H1 (cell line): ENCODE data around the gene NXN. TPM values are rescaled to one million over a fixed set of nuclear protein-coding genes. Genes with fewer than 3 reads are reported as not detected.

Source experiments
- CTCF ChIA-PET: fragments of 300-600 bp; sonication (Branson Sonifier 250); formaldehyde crosslinking; loops from one replicate; lab custom pipeline; 2021; ENCODE audit not compliant: partially characterized antibody; lab: Charles Lee
- POLR2A ChIA-PET: fragments of 300-600 bp; sonication (Branson Sonifier 250); formaldehyde crosslinking; loops from one replicate; lab custom pipeline; 2021; ENCODE audit warnings: inconsistent platforms; ENCODE audit not compliant: partially characterized antibody; lab: Charles Lee
- DNase-seq, 2 experiments: peaks; one replicate each; pipeline versions ENCODE4 v3.0.0 to v3.0.0-alpha.2; 2010 to 2022; ENCODE audit warnings: low spot score in 2 of 2, low read depth in 1 of 2, mixed read lengths in 1 of 2
- FAIRE-seq: peaks from 2 replicates; lab custom pipeline; 2011; peaks lifted over from hg19 to GRCh38; lab: Jason Lieb, UNC
- H2AFZ ChIP-seq: 2 replicates; pipeline ENCODE4 v1.8.1; 2012; ENCODE audit warnings: low read length, inconsistent platforms
- H2AK5ac ChIP-seq: 2 replicates; pipeline ENCODE4 v1.6.1; 2013; ENCODE audit warnings: low read depth, low read length
- H2BK120ac ChIP-seq: replicated peaks from 2 replicates; pipeline ENCODE3; 2013; ENCODE audit warnings: low read depth, low read length, inconsistent platforms
- H2BK12ac ChIP-seq: 2 replicates; pipeline ENCODE4 v1.6.1; 2013; ENCODE audit warnings: low read depth, low read length
- H2BK15ac ChIP-seq: 2 replicates; pipeline ENCODE4 v1.6.1; 2013; ENCODE audit warnings: low read length
- H2BK20ac ChIP-seq: 2 replicates; pipeline ENCODE4 v1.6.1; 2013; ENCODE audit warnings: low read length
- H2BK5ac ChIP-seq: 2 replicates; pipeline ENCODE4 v1.6.1; 2013; ENCODE audit warnings: low read depth, low read length
- H3K14ac ChIP-seq: 2 replicates; pipeline ENCODE4 v1.6.1; 2013; ENCODE audit warnings: inconsistent platforms; ENCODE audit not compliant: insufficient read length
- H3K18ac ChIP-seq: 2 replicates; pipeline ENCODE4 v1.6.1; 2013; ENCODE audit warnings: low read length; ENCODE audit errors: extremely low read depth
- H3K23ac ChIP-seq: 2 replicates; pipeline ENCODE4 v1.6.1; 2013; ENCODE audit warnings: inconsistent platforms; ENCODE audit not compliant: insufficient read length
- H3K23me2 ChIP-seq: 2 replicates; pipeline ENCODE4 v1.6.1; 2013; ENCODE audit warnings: low read depth, low read length
- H3K27ac ChIP-seq: 2 replicates; pipeline ENCODE4 v1.6.1; 2011; ENCODE audit warnings: low read depth, low read length, inconsistent platforms
- H3K27me3 ChIP-seq, 4 experiments: replicated peaks in 1 of 4; 1 replicate in 1 of 4; 2 replicates in 3 of 4; pipeline versions ENCODE4 v1.6.1 to v1.8.1; 2011 to 2013; ENCODE audit warnings: low read length in 3 of 4, mild to moderate bottlenecking in 3 of 4, inconsistent platforms in 2 of 4, mixed read lengths in 2 of 4, moderate library complexity in 1 of 4; ENCODE audit not compliant: control insufficient read depth in 3 of 4, insufficient read depth in 3 of 4; ENCODE audit errors: extremely low read depth in 1 of 4
- H3K36me3 ChIP-seq, 4 experiments: 2 replicates each; pipeline versions ENCODE4 v1.6.1 to v1.8.1; 2011 to 2013; ENCODE audit warnings: mild to moderate bottlenecking in 4 of 4, low read length in 3 of 4, moderate library complexity in 2 of 4, control low read depth in 1 of 4, inconsistent platforms in 1 of 4; ENCODE audit not compliant: insufficient read depth in 4 of 4, control insufficient read depth in 2 of 4
- H3K4ac ChIP-seq: replicated peaks from 2 replicates; pipeline ENCODE3; 2013; ENCODE audit warnings: low read length, low read depth, mixed read lengths, inconsistent platforms; ENCODE audit not compliant: insufficient read length
- H3K4me1 ChIP-seq, 4 experiments: replicated peaks in 1 of 4; 1 replicate in 1 of 4; 2 replicates in 3 of 4; pipeline versions ENCODE4 v1.6.1 to v1.8.1; 2011 to 2013; ENCODE audit warnings: low read length in 3 of 4, inconsistent platforms in 2 of 4, mixed read lengths in 1 of 4; ENCODE audit not compliant: insufficient read depth in 4 of 4, control insufficient read depth in 3 of 4
- H3K4me2 ChIP-seq, 2 experiments: 2 replicates each; pipeline versions ENCODE4 v1.6.1 to v1.8.1; 2011 to 2013; ENCODE audit warnings: low read depth in 2 of 2, low read length in 2 of 2, control low read depth in 1 of 2, inconsistent platforms in 1 of 2, mild to moderate bottlenecking in 1 of 2; ENCODE audit not compliant: insufficient read depth in 1 of 2
- H3K4me3 ChIP-seq, 4 experiments: fragments of 200-600, 300-600 bp in 1 of 4; sonication (generic), shearing (Covaris generic), sonication (Bioruptor Twin) in 1 of 4; 2 replicates each; pipeline versions ENCODE4 v1.5.1 to v1.8.1; 2011 to 2016; ENCODE audit warnings: low read length in 4 of 4, low read depth in 3 of 4, control low read depth in 2 of 4, inconsistent platforms in 2 of 4, mild to moderate bottlenecking in 2 of 4, mixed read lengths in 1 of 4, moderate library complexity in 1 of 4; ENCODE audit not compliant: insufficient read depth in 2 of 4; ENCODE audit errors: extremely low read depth in 1 of 4
- H3K56ac ChIP-seq: replicated peaks from 2 replicates; pipeline ENCODE3; 2013; ENCODE audit warnings: low read depth, mild to moderate bottlenecking, mixed read lengths, low read length, inconsistent platforms; ENCODE audit not compliant: insufficient read length
- H3K79me1 ChIP-seq: 2 replicates; pipeline ENCODE4 v1.6.1; 2013; ENCODE audit warnings: low read depth, low read length, control low read depth
- H3K79me2 ChIP-seq, 2 experiments: 2 replicates each; pipeline versions ENCODE4 v1.6.1 to v1.8.1; 2012 to 2013; ENCODE audit warnings: low read length in 2 of 2, mild to moderate bottlenecking in 2 of 2, inconsistent platforms in 1 of 2; ENCODE audit not compliant: insufficient read depth in 2 of 2, control insufficient read depth in 1 of 2
- H3K9ac ChIP-seq, 4 experiments: replicated peaks in 1 of 4; 1 replicate in 1 of 4; 2 replicates in 3 of 4; pipeline versions ENCODE4 v1.6.1 to v1.8.1; 2011 to 2013; ENCODE audit warnings: low read depth in 3 of 4, low read length in 3 of 4, control low read depth in 2 of 4, mild to moderate bottlenecking in 2 of 4, moderate library complexity in 2 of 4, inconsistent platforms in 1 of 4; ENCODE audit errors: extremely low read depth in 1 of 4
- H3K9me3 ChIP-seq, 2 experiments: 2 replicates each; pipeline versions ENCODE4 v1.6.1 to v1.8.1; 2012 to 2013; ENCODE audit warnings: mild to moderate bottlenecking in 2 of 2, moderate library complexity in 2 of 2, control low read depth in 1 of 2, inconsistent platforms in 1 of 2, low read depth in 1 of 2, low read length in 1 of 2, mixed read lengths in 1 of 2; ENCODE audit not compliant: insufficient read depth in 2 of 2
- H4K20me1 ChIP-seq, 2 experiments: replicated peaks in 1 of 2; 2 replicates each; pipeline versions ENCODE3 to v1.8.1; 2011 to 2013; ENCODE audit warnings: inconsistent platforms in 2 of 2, low read length in 2 of 2, mild to moderate bottlenecking in 1 of 2; ENCODE audit not compliant: insufficient read depth in 2 of 2, control insufficient read depth in 1 of 2
- H4K5ac ChIP-seq: 2 replicates; pipeline ENCODE4 v1.6.1; 2013; ENCODE audit warnings: low read length, low read depth, mixed read lengths, inconsistent platforms; ENCODE audit not compliant: insufficient read length
- H4K8ac ChIP-seq: 2 replicates; pipeline ENCODE4 v1.8.0; 2013; ENCODE audit warnings: mild to moderate bottlenecking, moderate library complexity, low read length, inconsistent platforms; ENCODE audit not compliant: insufficient read depth; ENCODE audit errors: extremely low read depth
- H4K91ac ChIP-seq: replicated peaks from 2 replicates; pipeline ENCODE3; 2013; ENCODE audit warnings: low read length, mixed read lengths, inconsistent platforms; ENCODE audit not compliant: insufficient read length
- BCL11A ChIP-seq, 2 experiments: IDR thresholded peaks; one replicate each; pipeline ENCODE4 v1.6.1; 2011; ENCODE audit warnings: low read depth in 2 of 2, low read length in 2 of 2, mild to moderate bottlenecking in 2 of 2
- BRCA1 ChIP-seq: IDR thresholded peaks from 2 replicates; pipeline ENCODE4 v1.6.1; 2012; ENCODE audit warnings: low read depth, low read length, improper control_type of control experiment
- CBX8 ChIP-seq: fragments of 300-800, 300-1000 bp; sonication (generic); IDR thresholded peaks from 2 replicates; pipeline ENCODE4 v1.7.1; 2016; ENCODE audit warnings: low read depth, low read length, borderline replicate concordance
- CREB1 ChIP-seq: IDR thresholded peaks from 2 replicates; pipeline ENCODE4 v1.6.1; 2012; ENCODE audit warnings: inconsistent platforms
- JUND ChIP-seq: IDR thresholded peaks from 2 replicates; pipeline ENCODE4 v1.6.1; 2011; ENCODE audit warnings: mild to moderate bottlenecking, improper control_type of control experiment, low read length
- MAFK ChIP-seq: IDR thresholded peaks from 2 replicates; pipeline ENCODE4 v1.6.1; 2012; ENCODE audit warnings: low read depth, mild to moderate bottlenecking, improper control_type of control experiment, low read length
- NANOG ChIP-seq: IDR thresholded peaks from 2 replicates; pipeline ENCODE4 v1.6.1; 2011; ENCODE audit warnings: low read length, low read depth, mild to moderate bottlenecking, inconsistent platforms; ENCODE audit not compliant: insufficient read depth, poor library complexity, severe bottlenecking
- NRF1 ChIP-seq: IDR thresholded peaks from 2 replicates; pipeline ENCODE4 v1.6.1; 2011; ENCODE audit warnings: mild to moderate bottlenecking, low read depth, low read length, improper control_type of control experiment
- POLR2A ChIP-seq, 2 experiments: IDR thresholded peaks; 1 replicate in 1 of 2; 2 replicates in 1 of 2; pipeline ENCODE4 v1.6.1; 2011; ENCODE audit warnings: low read depth in 2 of 2, low read length in 2 of 2, mild to moderate bottlenecking in 2 of 2; ENCODE audit errors: control extremely low read depth in 1 of 2
- POU5F1 ChIP-seq: IDR thresholded peaks from 2 replicates; pipeline ENCODE4 v1.6.1; 2011; ENCODE audit warnings: low read depth, mild to moderate bottlenecking, low read length, moderate library complexity
- RFX5 ChIP-seq: IDR thresholded peaks from 2 replicates; pipeline ENCODE4 v1.6.1; 2011; ENCODE audit warnings: low read depth, low read length, improper control_type of control experiment, borderline replicate concordance
- TAF1 ChIP-seq: IDR thresholded peaks from 2 replicates; pipeline ENCODE4 v1.6.1; 2011; ENCODE audit warnings: mild to moderate bottlenecking, low read depth, low read length
- TBP ChIP-seq: IDR thresholded peaks from 2 replicates; pipeline ENCODE4 v1.6.1; 2011; ENCODE audit warnings: low read depth, low read length, improper control_type of control experiment
- WGBS, 2 experiments: shearing (Covaris generic) in 1 of 2; methylation state at CpG; one replicate each; pipeline versions ENCODE4 v1.1.6 to v1.1.7; 2013 to 2015; ENCODE audit warnings: low lambda C conversion rate in 2 of 2, mixed read lengths in 2 of 2, inconsistent platforms in 1 of 2, low coverage in 1 of 2, missing lambda C conversion rate in 1 of 2; ENCODE audit not compliant: insufficient replicate concordance in 2 of 2, insufficient coverage in 1 of 2, insufficient read length in 1 of 2; ENCODE audit errors: extremely low coverage in 1 of 2, missing lambda C conversion rate in 1 of 2; 5-methylcytosine and 5-hydroxymethylcytosine counted together
- polyA plus RNA-seq, 7 experiments: library from polyadenylated mRNA; depleted of rRNA in 3 of 7; stranded (reverse) in 5 of 7; unstranded in 2 of 7; fragments of >200 nt in 5 of 7; fragments of 200-250 nt in 2 of 7; gene quantifications; 1 replicate in 5 of 7; 2 replicates in 1 of 7; 4 replicates in 1 of 7; pipeline versions ENCODE4 v1.2.1 to v1.2.3, GENCODE V29; 2011 to 2013; ENCODE audit warnings: missing spikeins in 2 of 7, mixed read lengths in 2 of 7
- total RNA-seq: library from RNA; stranded (reverse); fragmentation: NEBNext Ultra II Directional; extraction: Animal tissue kit (Norgen Biotek cat#: 25700); gene quantifications from 2 replicates; pipeline ENCODE4 v1.2.1, GENCODE V29; 2021

The NXN gene
- total and polyA plus RNA-seq, 2 of the 8 experiments (the other 6 are each of a cell fraction or from before 2014, with no cell fraction given): 94.1 to 107 TPM

DNA sequence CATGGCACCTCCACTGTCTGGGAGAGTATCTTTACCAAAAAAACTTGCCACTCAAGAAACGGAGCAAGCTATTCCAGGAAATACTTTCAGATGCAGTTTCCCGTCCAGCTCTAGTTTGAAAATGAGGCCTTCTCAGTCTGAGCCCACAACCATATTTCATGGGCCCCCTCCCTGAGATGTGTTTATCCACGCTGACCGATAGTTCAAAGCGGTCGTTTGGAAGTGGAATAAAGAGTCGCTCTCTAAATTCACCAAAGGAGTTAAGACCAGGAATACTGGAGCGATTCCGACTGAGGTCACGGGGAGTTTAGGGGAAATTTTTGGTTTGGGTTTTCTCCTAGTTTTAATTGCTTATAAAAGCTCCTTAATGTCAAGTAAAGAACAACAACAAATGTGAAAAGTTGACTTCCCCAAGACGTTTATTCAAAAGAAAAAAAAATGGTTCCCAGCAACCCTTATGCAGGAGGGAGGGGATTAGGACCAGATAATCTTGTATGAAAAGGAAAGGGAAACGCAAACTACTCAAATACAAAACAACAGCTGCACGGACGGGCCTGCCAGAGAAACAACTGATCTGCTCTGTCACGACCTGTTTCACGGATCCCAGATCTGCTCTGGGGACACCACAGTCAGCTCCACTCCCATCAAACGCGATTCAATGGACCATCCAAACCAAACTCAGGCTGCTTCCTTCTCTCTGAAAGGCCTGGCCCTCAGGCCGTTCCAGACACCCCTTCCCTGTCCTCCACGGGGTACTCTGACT, 120.3 kb downstream of the NXN start:
- POLR2A ChIA-PET: interaction anchor here (1.1 to 1.7 kb wide), 2 partner anchors 14 to 23 kb away, joined by 3 to 4 read pairs; no protein-coding TSS in a partner anchor
- no peak overlapping the region for H2AFZ ChIP-seq
- no peak for FAIRE-seq
- TF ChIP-seq CBX8: no peak
- TF ChIP-seq BRCA1: no peak
- TF ChIP-seq TAF1: no peak
- no peak for TF ChIP-seq MAFK
- TF ChIP-seq NRF1: no peak
- no peak for TF ChIP-seq POU5F1
- no peak for TF ChIP-seq POLR2A (IDR thresholded peaks at IDR 0.05; ENCODE audit: control extremely low read depth in 1 of 2, low read depth in 2 of 2, low read length in 2 of 2)
- TF ChIP-seq CREB1: no peak
- no peak for TF ChIP-seq NANOG
- no peak for TF ChIP-seq BCL11A (IDR thresholded peaks at IDR 0.05; ENCODE audit: low read depth in 2 of 2, low read length in 2 of 2)
- no peak for TF ChIP-seq TBP
- TF ChIP-seq JUND: no peak
- TF ChIP-seq RFX5: no peak

More for the DNA sequence above, 120.3 kb downstream of the NXN start:
- no peak for DNase-seq
- H3K79me1 ChIP-seq: peaks cover 4% of the 10 kb centered on the region; the same call in 1 of the 2 replicates
- no peak overlapping the region for H2BK12ac ChIP-seq
- no peak overlapping the region for H2BK20ac ChIP-seq
- no peak overlapping the region for H2AK5ac ChIP-seq
- H3K27me3 ChIP-seq: no peaks in the 10 kb centered on the region
- H3K4me3 ChIP-seq: no peak overlapping the region; a peak in 1 of 8 replicates
- no peaks in the 10 kb centered on the region for H3K23me2 ChIP-seq
- H3K14ac ChIP-seq: no peak overlapping the region
- no peak overlapping the region for H4K5ac ChIP-seq
- no peak overlapping the region for H4K8ac ChIP-seq
- H2BK15ac ChIP-seq: peak overlapping the region; percentile 12; the same call in 1 of the 2 replicates
- peaks cover 0 to 5% (median 2%) of the 10 kb centered on the region in 4 experiments; a peak in 2 of 8 replicates for H3K36me3 ChIP-seq
- no peak overlapping the region for H3K4me2 ChIP-seq
- H4K91ac ChIP-seq: no peak overlapping the region
- peaks cover 5 to 6% of the 10 kb centered on the region in 2 experiments for H4K20me1 ChIP-seq
- WGBS, 2 experiments: 88% methylated on average over 20 of the region's 20 CpGs; no CpG with 5 or more reads in 1 of the 2 experiments
- no peak overlapping the region for H3K4ac ChIP-seq
- H3K9me3 ChIP-seq: no peaks in the 10 kb centered on the region
- no peak overlapping the region for H2BK5ac ChIP-seq
- CTCF ChIA-PET: interaction anchor here (1.1 to 2.2 kb wide), 2 partner anchors 15 to 20 kb away, joined by 3 to 5 read pairs; no protein-coding TSS in a partner anchor
- H3K18ac ChIP-seq: no peak overlapping the region
- no peak overlapping the region for H2BK120ac ChIP-seq
- no peak overlapping the region for H3K23ac ChIP-seq
- peak overlapping the region; percentile 19; the same call in 1 of the 2 replicates for H3K27ac ChIP-seq
- H3K9ac ChIP-seq: peak overlapping the region in 1 of 4 experiments; percentile 13; a peak in 1 of 7 replicates
- H3K56ac ChIP-seq: no peak overlapping the region
- peaks cover 0 to 23% of the 10 kb centered on the region in 2 experiments; a peak in 1 of 4 replicates for H3K79me2 ChIP-seq
- H3K4me1 ChIP-seq: no peaks in the 10 kb centered on the region; a peak in 1 of 7 replicates
